ENCODE results near the gene GLRA3.

GRCh38 chr4:174635732-174636131 lies 193.3 kb downstream of the GLRA3 start:
- TF ChIP-seq CTCF (IDR thresholded peaks at IDR 0.05; ENCODE audit: extremely low read depth in 1 of 2, insufficient read depth in 1 of 2, low read depth in 1 of 2, low read length in 2 of 2) (no peak), FOS (IDR thresholded peaks at IDR 0.05; ENCODE audit: borderline replicate concordance, insufficient read depth, low read length) (no peak), EZH2 (IDR thresholded peaks at IDR 0.05; ENCODE audit: borderline replicate concordance, low read depth, low read length, severe bottlenecking) (no peak), POLR2AphosphoS5 (IDR thresholded peaks at IDR 0.05; ENCODE audit: insufficient read depth, low read depth, low read length) (no peak), POLR2A (IDR thresholded peaks at IDR 0.05; ENCODE audit: low read depth, low read length) (no peak), JUN (IDR thresholded peaks at IDR 0.05; ENCODE audit: borderline replicate concordance, insufficient read depth, insufficient read length, low read depth) (no peak), GATA2 (IDR thresholded peaks at IDR 0.05; ENCODE audit: insufficient read depth, insufficient read length, low read depth, low read length) (no peak), MAX (IDR thresholded peaks at IDR 0.05; ENCODE audit: insufficient read depth, insufficient read length) (no peak), MYC (IDR thresholded peaks at IDR 0.05; ENCODE audit: low read depth, low read length) (no peak)
